ENCODE data around the gene E2F2. TPM values are rescaled to one million over a fixed set of nuclear protein-coding genes. Genes with fewer than 3 reads are reported as not detected.

E2F2 gene
- total RNA-seq, 1 donor from 2014 or later: 32.0 TPM

- Mint-ChIP-seq H3K4me1 (ENCODE audit: low read depth) (peaks cover 9% of the 10 kb centered on the region), H3K27ac (no peak overlapping the region), H3K4me3 (no peak overlapping the region), H3K27me3 (ENCODE audit: insufficient read depth) (peaks cover 39% of the 10 kb centered on the region), H3K9me3 (no peaks in the 10 kb centered on the region), H3K36me3 (ENCODE audit: low read depth) (no peaks in the 10 kb centered on the region)
- intact Hi-C loops (cut with micrococcal nuclease): no loop called here
- DNase-seq (ENCODE audit: low spot score): no peak
These were observed 53.5 kb downstream of the E2F2 start for GRCh38 chr1:23477359-23478144.

- peaks cover 29% of the 10 kb centered on the region for H3K27me3 Mint-ChIP-seq (ENCODE audit: insufficient read depth)
- H3K4me3 Mint-ChIP-seq: no peak overlapping the region
- no peaks in the 10 kb centered on the region for H3K9me3 Mint-ChIP-seq
- no peak overlapping the region for H3K27ac Mint-ChIP-seq
- no peaks in the 10 kb centered on the region for H3K4me1 Mint-ChIP-seq (ENCODE audit: low read depth)
- intact Hi-C loops (cut with micrococcal nuclease): no loop called here
- H3K36me3 Mint-ChIP-seq (ENCODE audit: low read depth): no peaks in the 10 kb centered on the region
- no peak for DNase-seq (ENCODE audit: low spot score)
These were observed 55.4 kb downstream of the E2F2 start for GRCh38 chr1:23475641-23476040.

- intact Hi-C loops (cut with micrococcal nuclease): no loop called here
- H3K27ac Mint-ChIP-seq: no peak overlapping the region
- H3K4me1 Mint-ChIP-seq (ENCODE audit: low read depth): no peaks in the 10 kb centered on the region
- DNase-seq (ENCODE audit: low spot score): no peak
- H3K27me3 Mint-ChIP-seq (ENCODE audit: insufficient read depth): peaks cover 26% of the 10 kb centered on the region
- no peaks in the 10 kb centered on the region for H3K9me3 Mint-ChIP-seq
- H3K4me3 Mint-ChIP-seq: no peak overlapping the region
- no peaks in the 10 kb centered on the region for H3K36me3 Mint-ChIP-seq (ENCODE audit: low read depth)
These were observed 55.9 kb downstream of the E2F2 start for GRCh38 chr1:23475134-23475628.

- Mint-ChIP-seq H3K4me1 (ENCODE audit: low read depth) (no peaks in the 10 kb centered on the region), H3K27ac (no peak overlapping the region), H3K27me3 (ENCODE audit: insufficient read depth) (peaks cover 20% of the 10 kb centered on the region), H3K4me3 (no peak overlapping the region), H3K36me3 (ENCODE audit: low read depth) (no peaks in the 10 kb centered on the region), H3K9me3 (no peaks in the 10 kb centered on the region)
- no peak for DNase-seq (ENCODE audit: low spot score)
- intact Hi-C loops (cut with micrococcal nuclease): no loop called here
These were observed 57.8 kb downstream of the E2F2 start for GRCh38 chr1:23473037-23473800.

GRCh38 chr1:23472351-23473036 is 58.5 kb downstream of the E2F2 start:
- H3K27me3 Mint-ChIP-seq (ENCODE audit: insufficient read depth): peaks cover 19% of the 10 kb centered on the region
- no peaks in the 10 kb centered on the region for H3K36me3 Mint-ChIP-seq (ENCODE audit: low read depth)
- H3K4me3 Mint-ChIP-seq: no peak overlapping the region
- H3K4me1 Mint-ChIP-seq (ENCODE audit: low read depth): no peaks in the 10 kb centered on the region
- no peak for DNase-seq (ENCODE audit: low spot score)
- H3K27ac Mint-ChIP-seq: no peak overlapping the region
- intact Hi-C loops (cut with micrococcal nuclease): no loop called here
- no peaks in the 10 kb centered on the region for H3K9me3 Mint-ChIP-seq

- H3K27ac Mint-ChIP-seq: no peak overlapping the region
- peaks cover 18% of the 10 kb centered on the region for H3K27me3 Mint-ChIP-seq (ENCODE audit: insufficient read depth)
- DNase-seq (ENCODE audit: low spot score): no peak
- H3K36me3 Mint-ChIP-seq (ENCODE audit: low read depth): no peaks in the 10 kb centered on the region
- intact Hi-C loops (cut with micrococcal nuclease): no loop called here
- H3K4me3 Mint-ChIP-seq: no peak overlapping the region
- H3K9me3 Mint-ChIP-seq: no peaks in the 10 kb centered on the region
- no peaks in the 10 kb centered on the region for H3K4me1 Mint-ChIP-seq (ENCODE audit: low read depth)
These were observed 59.5 kb downstream of the E2F2 start for GRCh38 chr1:23471473-23472075.

GRCh38 chr1:23470282-23471070 is 60.6 kb downstream of the E2F2 start:
- intact Hi-C loops (cut with micrococcal nuclease): no loop called here
- Mint-ChIP-seq H3K36me3 (ENCODE audit: low read depth) (no peaks in the 10 kb centered on the region), H3K4me1 (ENCODE audit: low read depth) (no peaks in the 10 kb centered on the region), H3K27me3 (ENCODE audit: insufficient read depth) (peaks cover 17% of the 10 kb centered on the region), H3K9me3 (no peaks in the 10 kb centered on the region), H3K27ac (no peak overlapping the region), H3K4me3 (no peak overlapping the region)
- DNase-seq (ENCODE audit: low spot score): no peak

- Mint-ChIP-seq H3K4me1 (ENCODE audit: low read depth) (no peaks in the 10 kb centered on the region), H3K9me3 (no peaks in the 10 kb centered on the region), H3K4me3 (no peak overlapping the region), H3K27me3 (ENCODE audit: insufficient read depth) (peaks cover 14% of the 10 kb centered on the region), H3K36me3 (ENCODE audit: low read depth) (no peaks in the 10 kb centered on the region), H3K27ac (no peak overlapping the region)
- no peak for DNase-seq (ENCODE audit: low spot score)
- intact Hi-C loops (cut with micrococcal nuclease): no loop called here
These were observed 61.6 kb downstream of the E2F2 start for GRCh38 chr1:23469372-23469982.

GRCh38 chr1:23466423-23466989 is 64.5 kb downstream of the E2F2 start:
- H3K9me3 Mint-ChIP-seq: no peaks in the 10 kb centered on the region
- DNase-seq (ENCODE audit: low spot score): no peak
- no peak overlapping the region for H3K4me3 Mint-ChIP-seq
- no peaks in the 10 kb centered on the region for H3K36me3 Mint-ChIP-seq (ENCODE audit: low read depth)
- H3K27ac Mint-ChIP-seq: no peak overlapping the region
- no peaks in the 10 kb centered on the region for H3K4me1 Mint-ChIP-seq (ENCODE audit: low read depth)
- intact Hi-C loops (cut with micrococcal nuclease): no loop called here
- H3K27me3 Mint-ChIP-seq (ENCODE audit: insufficient read depth): peaks cover 7% of the 10 kb centered on the region

- intact Hi-C loops (cut with micrococcal nuclease): no loop called here
- H3K27ac Mint-ChIP-seq: no peak overlapping the region
These were observed 67.7 kb downstream of the E2F2 start for GRCh38 chr1:23463286-23463685.

GRCh38 chr1:23462766-23463165 is 68.3 kb downstream of the E2F2 start:
- intact Hi-C loops (cut with micrococcal nuclease): no loop called here
- no peak for DNase-seq (ENCODE audit: low spot score)
- no peaks in the 10 kb centered on the region for H3K9me3 Mint-ChIP-seq
- no peak overlapping the region for H3K27ac Mint-ChIP-seq
- H3K4me3 Mint-ChIP-seq: no peak overlapping the region
- H3K4me1 Mint-ChIP-seq (ENCODE audit: low read depth): no peaks in the 10 kb centered on the region
- peaks cover 15% of the 10 kb centered on the region for H3K27me3 Mint-ChIP-seq (ENCODE audit: insufficient read depth)
- no peaks in the 10 kb centered on the region for H3K36me3 Mint-ChIP-seq (ENCODE audit: low read depth)

More at GRCh38 chr1:23463286-23463685, 67.7 kb downstream of the E2F2 start:
- no peak for DNase-seq (ENCODE audit: low spot score)
- no peaks in the 10 kb centered on the region for H3K4me1 Mint-ChIP-seq (ENCODE audit: low read depth)
- H3K27me3 Mint-ChIP-seq (ENCODE audit: insufficient read depth): peaks cover 13% of the 10 kb centered on the region
- H3K4me3 Mint-ChIP-seq: no peak overlapping the region
- H3K9me3 Mint-ChIP-seq: no peaks in the 10 kb centered on the region
- H3K36me3 Mint-ChIP-seq (ENCODE audit: low read depth): no peaks in the 10 kb centered on the region

Measured in activated T-helper 1 cell treated with anti-CD3 and anti-CD28 coated beads, Interleukin-12 subunit alpha, Interleukin-12 subunit beta, Interleukin-2, Interleukin-4 antibody, amounts not matched to agents 30 ng/mL and 10 ng/mL and 1 ng/mL, durations not matched to agents 14 hours and 24 hours and 36 hours (primary cell).